Stimulated activated CD8-positive, alpha-beta memory T cell treated with anti-CD3 and anti-CD28 coated beads, Interleukin-7, amount 100 ng/mL, for 1 hour (primary cell): ENCODE results near the gene CD160.
A peak's percentile ranks its signal among the peaks of the same experiment; 100 is the strongest.
"Not testable (repeated sequence)": the region's sequence is repeated elsewhere in the genome, so short reads cannot be mapped to it uniquely, and the experiment has no call there.

Experiments
- DNase-seq, 2 donors: peaks; one replicate each; pipeline ENCODE4 v3.0.0-alpha.2; 2020; ENCODE audit warnings: low read depth in 2 of 2

CD160 gene

GRCh38 chr1:145719230-145720079 is at the start of gene CD160:
CD160 (plus strand) TSS chr1:145719499; CDS start chr1:145728328, 8,829 bp downstream.
- DNase-seq = no peak

GRCh38 chr1:145670995-145671745 is 48.1 kb upstream of the CD160 start:
- not testable (repeated sequence) for DNase-seq

- not testable (repeated sequence) for DNase-seq
These were observed 46.1 kb upstream of the CD160 start for GRCh38 chr1:145673217-145673616.

- DNase-seq = not testable (repeated sequence)
These were observed 34.4 kb upstream of the CD160 start for GRCh38 chr1:145684858-145685257.

DNA sequence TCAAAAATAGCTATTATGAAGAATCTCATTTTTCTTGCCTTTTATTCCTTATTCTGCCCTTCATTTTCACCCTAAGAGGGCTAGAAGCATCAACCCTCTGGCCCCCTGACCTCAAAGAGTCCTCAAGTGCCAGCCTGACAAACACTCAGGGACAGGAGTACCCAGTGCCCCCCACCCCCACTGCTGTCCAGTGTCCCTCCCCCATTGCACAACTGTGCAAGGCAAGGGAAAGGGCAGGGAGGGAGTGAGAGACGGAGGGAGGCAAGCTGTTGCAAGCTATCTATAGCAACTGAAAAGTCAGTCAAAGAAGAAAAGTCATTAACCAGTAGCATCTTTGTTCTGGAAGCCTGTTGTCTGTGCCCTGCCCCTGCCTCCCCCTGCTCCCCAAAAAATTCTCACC is 33.2 kb upstream of the CD160 start:
- DNase-seq = not testable (repeated sequence)

DNA sequence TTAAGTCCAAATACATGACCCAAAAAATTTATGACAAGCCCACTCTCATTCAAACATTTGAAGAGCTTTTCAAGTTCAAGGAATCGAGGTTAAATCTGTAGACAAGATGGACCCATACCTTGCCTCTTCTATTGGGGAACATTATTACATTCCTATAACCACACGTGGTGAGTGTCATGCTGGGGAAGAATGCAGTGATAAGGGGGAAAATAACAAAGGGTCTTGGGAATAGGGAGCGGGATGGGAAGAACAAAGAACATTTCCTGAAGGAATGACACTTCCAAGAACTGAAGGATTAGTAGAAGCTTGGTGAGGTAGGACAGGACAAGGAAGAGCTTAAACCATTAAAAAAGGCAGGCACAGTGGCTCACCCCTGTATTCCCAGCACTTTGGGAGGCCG is 31.0 kb upstream of the CD160 start:
- DNase-seq = no peak

- DNase-seq = no peak
These were observed 30.4 kb upstream of the CD160 start for GRCh38 chr1:145688924-145689323.

- no peak for DNase-seq
These were observed 29.4 kb upstream of the CD160 start for GRCh38 chr1:145689922-145690321.

- DNase-seq = peak in 1 of 2 donors; percentile 10
These were observed 28.4 kb upstream of the CD160 start for GRCh38 chr1:145690587-145691558.

DNA sequence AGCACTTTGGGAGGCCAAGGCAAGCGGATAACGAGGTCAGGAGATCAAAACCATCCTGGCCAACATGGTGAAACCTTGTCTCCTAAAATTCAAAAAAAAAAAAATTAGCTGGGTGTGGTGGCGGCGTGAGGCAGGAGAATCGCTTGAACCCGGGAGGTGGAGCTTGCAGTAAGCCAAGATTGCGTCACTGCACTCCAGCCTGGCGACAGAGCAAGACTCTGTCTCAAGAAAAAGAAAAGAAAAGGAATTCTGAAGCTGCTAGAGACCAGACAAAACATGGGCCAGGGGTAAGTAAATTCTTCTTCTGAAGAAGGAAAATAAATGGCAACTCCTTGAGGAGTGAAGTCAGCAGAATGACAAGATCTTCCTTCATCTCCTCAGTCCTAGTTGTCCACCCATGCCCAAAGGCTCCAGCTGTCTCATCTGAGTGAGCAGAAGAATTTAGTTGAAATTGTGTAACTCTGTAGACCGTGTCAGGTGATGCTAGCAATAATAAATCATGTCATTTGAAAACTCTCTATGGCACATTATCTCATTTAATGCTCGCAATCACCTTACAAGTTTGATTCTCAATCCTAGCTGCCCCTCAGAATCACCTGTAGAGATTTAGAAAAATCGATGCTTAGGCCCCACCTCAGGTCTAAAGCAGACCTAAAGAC is 26.4 kb upstream of the CD160 start:
- DNase-seq = no peak

- DNase-seq = no peak
These were observed 23.3 kb upstream of the CD160 start for GRCh38 chr1:145695821-145696629.

GRCh38 chr1:145696630-145696960 is 22.7 kb upstream of the CD160 start:
- no peak for DNase-seq

- DNase-seq = no peak
These were observed 17.9 kb upstream of the CD160 start for GRCh38 chr1:145701306-145701862.

DNA sequence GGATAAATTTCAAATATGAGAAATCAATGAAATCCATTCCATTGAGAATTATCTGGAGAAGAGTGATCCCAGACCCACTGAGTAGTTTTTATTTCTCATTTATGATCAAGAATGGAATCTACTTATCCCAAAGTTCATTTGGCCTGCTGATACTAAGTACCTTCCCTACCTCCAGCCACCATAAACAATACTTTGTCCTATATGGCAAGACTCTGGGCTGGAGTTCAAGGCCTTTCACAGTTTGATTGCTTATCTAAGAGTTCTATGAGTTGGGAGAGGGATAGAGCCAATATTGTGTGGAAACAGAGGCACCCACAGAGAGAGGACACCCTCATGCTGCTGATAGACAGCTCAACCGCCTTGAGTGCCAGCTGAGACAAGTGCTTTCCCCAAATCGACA is 17.2 kb upstream of the CD160 start:
- no peak for DNase-seq

- no peak for DNase-seq
These were observed 16.5 kb upstream of the CD160 start for GRCh38 chr1:145702826-145703225.

- no peak for DNase-seq
These were observed 13.7 kb upstream of the CD160 start for GRCh38 chr1:145705622-145706021.

GRCh38 chr1:145706086-145706664 is 13.1 kb upstream of the CD160 start:
- DNase-seq = no peak

DNA sequence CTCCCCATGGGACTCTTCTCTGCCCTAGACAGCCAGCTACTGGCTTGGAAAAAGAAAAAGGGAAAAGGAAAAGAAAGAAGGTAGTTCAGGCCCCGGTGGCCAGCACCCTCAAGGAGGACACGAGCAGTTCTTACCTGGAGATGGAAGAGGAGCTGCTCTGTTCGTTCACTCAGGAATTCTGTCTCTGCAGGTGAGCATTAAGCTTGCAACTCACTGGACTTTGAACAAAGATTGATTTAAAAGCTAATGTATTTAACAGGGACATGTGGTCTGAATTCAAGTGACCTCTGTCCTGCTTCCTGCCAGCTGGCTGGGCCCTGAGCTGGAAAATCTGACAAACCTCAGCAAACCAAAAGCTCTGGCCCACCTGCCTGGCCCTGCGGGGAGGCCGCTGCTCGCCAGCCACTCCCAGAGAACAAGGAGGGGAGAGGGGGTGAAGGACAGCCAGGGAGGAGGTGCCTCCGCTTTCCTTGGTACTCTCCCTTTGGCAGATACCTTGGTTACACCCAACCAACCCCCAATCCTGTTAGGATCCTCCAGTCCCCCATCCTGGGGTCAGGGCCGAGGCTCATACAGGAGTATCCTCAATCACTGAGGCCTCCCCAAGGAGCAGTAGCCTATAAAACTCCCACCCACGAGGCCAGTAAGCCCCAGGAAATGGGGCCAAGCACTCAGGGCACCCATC is 12.0 kb upstream of the CD160 start, which contains the start of gene PDZK1:
PDZK1 (minus strand) TSS at position 186 of the 685 bp plus-strand sequence. CDS start 19,347 bp downstream, outside the sequence.
- DNase-seq = no peak

GRCh38 chr1:145708063-145708462 is 11.2 kb upstream of the CD160 start:
- no peak for DNase-seq
